ENCODE results near the gene CHST11.

- TF ChIP-seq, protein P1, sequence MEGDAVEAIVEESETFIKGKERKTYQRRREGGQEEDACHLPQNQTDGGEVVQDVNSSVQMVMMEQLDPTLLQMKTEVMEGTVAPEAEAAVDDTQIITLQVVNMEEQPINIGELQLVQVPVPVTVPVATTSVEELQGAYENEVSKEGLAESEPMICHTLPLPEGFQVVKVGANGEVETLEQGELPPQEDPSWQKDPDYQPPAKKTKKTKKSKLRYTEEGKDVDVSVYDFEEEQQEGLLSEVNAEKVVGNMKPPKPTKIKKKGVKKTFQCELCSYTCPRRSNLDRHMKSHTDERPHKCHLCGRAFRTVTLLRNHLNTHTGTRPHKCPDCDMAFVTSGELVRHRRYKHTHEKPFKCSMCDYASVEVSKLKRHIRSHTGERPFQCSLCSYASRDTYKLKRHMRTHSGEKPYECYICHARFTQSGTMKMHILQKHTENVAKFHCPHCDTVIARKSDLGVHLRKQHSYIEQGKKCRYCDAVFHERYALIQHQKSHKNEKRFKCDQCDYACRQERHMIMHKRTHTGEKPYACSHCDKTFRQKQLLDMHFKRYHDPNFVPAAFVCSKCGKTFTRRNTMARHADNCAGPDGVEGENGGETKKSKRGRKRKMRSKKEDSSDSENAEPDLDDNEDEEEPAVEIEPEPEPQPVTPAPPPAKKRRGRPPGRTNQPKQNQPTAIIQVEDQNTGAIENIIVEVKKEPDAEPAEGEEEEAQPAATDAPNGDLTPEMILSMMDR (IDR thresholded peaks at IDR 0.05): no peak
- TF ChIP-seq POLR2A (IDR thresholded peaks at IDR 0.05) (no peak), EP300 (IDR thresholded peaks at IDR 0.05) (no peak)
Observed at GRCh38 chr12:104505095-104505818, 48.5 kb downstream of the CHST11 start.

Measured in ovary (tissue), 3 donors.